ENCODE measurements around the gene AK8.
"Not testable (repeated sequence)": the region's sequence is repeated elsewhere in the genome, so short reads cannot be mapped to it uniquely, and the experiment has no call there.

The AK8 gene

GRCh38 chr9:132774886-132775285 lies 103.2 kb downstream of the AK8 start:
- DNase-seq (ENCODE audit: low read depth in 3 of 3, low spot score in 1 of 3), result no peak

- DNase-seq (ENCODE audit: low read depth in 3 of 3, low spot score in 1 of 3), result no peak
Observed at GRCh38 chr9:132773764-132774339, 104.2 kb downstream of the AK8 start.

GRCh38 chr9:132773093-132773492 lies 105.0 kb downstream of the AK8 start:
- DNase-seq (ENCODE audit: low read depth in 3 of 3, low spot score in 1 of 3), result no peak

DNA sequence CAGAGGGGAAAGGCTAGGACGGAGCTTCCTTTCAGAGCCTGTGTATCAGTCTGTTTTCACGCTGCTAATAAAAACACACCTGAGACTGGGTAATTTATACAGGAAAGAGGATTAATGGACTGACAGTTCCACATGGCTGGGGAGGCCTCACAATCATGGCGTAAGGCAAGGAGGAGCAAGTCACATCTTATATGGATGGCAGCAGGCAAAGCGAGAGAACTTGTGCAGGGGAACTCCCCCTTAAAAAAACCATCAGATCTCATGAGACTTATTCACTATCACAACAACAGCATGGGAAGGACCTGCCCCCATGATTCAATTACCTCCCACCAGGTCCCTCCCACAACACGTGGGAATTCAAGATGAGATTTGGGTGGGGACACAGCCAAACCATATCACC lies 106.3 kb downstream of the AK8 start:
- DNase-seq (ENCODE audit: low read depth in 3 of 3, low spot score in 1 of 3), result not testable (repeated sequence)

- no peak for DNase-seq (ENCODE audit: low read depth in 3 of 3, low spot score in 1 of 3)
Observed at GRCh38 chr9:132770770-132771310, 107.2 kb downstream of the AK8 start.

- DNase-seq (ENCODE audit: low read depth in 3 of 3, low spot score in 1 of 3), result peak; percentile 11 to 53 (median 40)
Observed at GRCh38 chr9:132769906-132770769, 107.9 kb downstream of the AK8 start.

DNA sequence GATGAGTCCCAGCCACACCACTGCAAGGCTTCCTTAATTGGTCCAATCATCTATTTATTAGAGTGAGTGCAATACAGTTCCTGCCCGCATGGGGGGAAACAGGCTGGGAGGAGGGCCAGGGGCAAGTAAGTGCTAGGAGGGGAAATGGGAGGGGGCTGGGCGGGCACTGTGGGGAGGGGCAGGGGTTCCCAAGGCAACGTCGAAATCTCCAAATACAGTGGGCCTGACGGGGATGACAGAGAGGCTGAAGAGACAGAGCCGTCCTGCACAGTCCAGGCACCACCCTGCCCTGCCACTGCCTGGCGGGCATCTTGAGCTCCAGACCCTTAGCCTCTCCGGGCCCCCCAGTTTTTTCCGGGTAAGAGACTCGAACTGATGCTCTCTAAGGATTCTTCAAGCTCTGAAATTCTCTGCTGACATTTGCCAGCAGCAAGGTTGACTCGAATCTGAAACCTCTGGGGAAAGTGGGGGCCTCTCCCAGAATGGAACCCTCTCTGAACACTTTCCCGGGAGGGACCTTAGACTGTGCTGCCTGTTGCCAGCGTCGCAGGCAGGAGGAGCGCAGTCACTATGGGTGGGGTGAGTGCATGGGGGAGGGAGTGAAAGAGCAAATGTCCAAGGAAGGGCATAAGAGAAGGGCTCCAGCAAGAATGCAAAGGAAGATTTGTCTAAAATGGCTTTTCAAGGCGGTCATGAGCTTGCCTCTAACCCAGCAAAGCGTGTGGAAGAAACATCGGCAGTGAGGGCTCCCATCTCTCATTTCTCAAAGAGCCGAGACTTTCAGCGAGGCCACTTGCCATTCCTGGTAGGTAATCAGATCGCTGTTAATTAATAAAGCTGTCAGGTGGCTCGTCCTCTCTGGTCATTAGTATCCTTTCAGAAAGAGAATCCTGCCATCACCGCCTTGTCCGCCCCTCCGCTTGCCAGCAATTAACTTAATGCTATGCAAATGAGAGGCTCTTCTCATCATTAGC lies 108.9 kb downstream of the AK8 start:
- peak; percentile 19 to 39 (median 35) for DNase-seq (ENCODE audit: low read depth in 3 of 3, low spot score in 1 of 3)

GRCh38 chr9:132763574-132763973 lies 114.5 kb downstream of the AK8 start:
- DNase-seq (ENCODE audit: low read depth in 3 of 3, low spot score in 1 of 3), result no peak

GRCh38 chr9:132762896-132763295 lies 115.2 kb downstream of the AK8 start:
- no peak for DNase-seq (ENCODE audit: low read depth in 3 of 3, low spot score in 1 of 3)

- no peak for DNase-seq (ENCODE audit: low read depth in 3 of 3, low spot score in 1 of 3)
Observed at GRCh38 chr9:132761602-132762001, 116.5 kb downstream of the AK8 start.

- no peak for DNase-seq (ENCODE audit: low read depth in 3 of 3, low spot score in 1 of 3)
Observed at GRCh38 chr9:132760057-132760456, 118.0 kb downstream of the AK8 start.

- no peak for DNase-seq (ENCODE audit: low read depth in 3 of 3, low spot score in 1 of 3)
Observed at GRCh38 chr9:132757016-132757415, 121.1 kb downstream of the AK8 start.

- DNase-seq (ENCODE audit: low read depth in 3 of 3, low spot score in 1 of 3), result no peak
Observed at GRCh38 chr9:132756214-132756845, 121.8 kb downstream of the AK8 start.

DNA sequence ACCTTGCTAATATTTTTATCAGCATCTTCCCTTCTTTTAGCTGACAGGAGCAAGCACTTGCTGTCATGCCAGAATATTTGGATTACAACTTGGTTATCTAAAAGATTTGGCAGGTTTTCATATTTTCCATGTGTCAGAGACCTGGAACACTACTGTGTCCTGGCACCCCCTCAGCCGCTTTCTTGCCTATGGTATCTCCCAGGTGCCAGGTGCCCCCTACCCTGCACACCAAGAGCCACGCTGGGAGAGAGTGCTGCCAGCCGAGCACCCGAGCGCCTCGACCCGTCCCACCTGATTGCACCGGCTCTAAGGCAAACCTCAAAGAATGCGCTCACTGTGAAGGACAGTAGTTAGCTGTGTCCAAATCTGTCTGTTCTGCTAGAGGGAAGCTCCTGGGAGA lies 123.0 kb downstream of the AK8 start:
- no peak for DNase-seq (ENCODE audit: low read depth in 3 of 3, low spot score in 1 of 3)

- DNase-seq (ENCODE audit: low read depth in 3 of 3, low spot score in 1 of 3), result no peak
Observed at GRCh38 chr9:132754236-132754635, 123.8 kb downstream of the AK8 start.

DNA sequence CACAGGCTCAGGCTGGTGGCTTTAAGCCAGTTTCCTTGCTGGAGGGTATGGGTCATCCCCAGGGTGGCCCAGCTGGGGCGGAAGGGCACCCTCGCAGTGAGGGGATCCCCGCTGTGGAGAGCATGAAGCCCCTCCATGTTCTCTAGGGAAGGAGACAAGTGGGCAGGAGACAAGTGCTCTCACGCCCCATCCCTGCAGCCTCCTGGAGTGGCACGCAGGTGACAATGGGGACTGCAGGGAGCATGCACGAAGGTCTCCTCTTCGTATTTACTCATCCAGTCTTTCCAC lies 124.5 kb downstream of the AK8 start:
- DNase-seq (ENCODE audit: low read depth in 3 of 3, low spot score in 1 of 3), result no peak

DNA sequence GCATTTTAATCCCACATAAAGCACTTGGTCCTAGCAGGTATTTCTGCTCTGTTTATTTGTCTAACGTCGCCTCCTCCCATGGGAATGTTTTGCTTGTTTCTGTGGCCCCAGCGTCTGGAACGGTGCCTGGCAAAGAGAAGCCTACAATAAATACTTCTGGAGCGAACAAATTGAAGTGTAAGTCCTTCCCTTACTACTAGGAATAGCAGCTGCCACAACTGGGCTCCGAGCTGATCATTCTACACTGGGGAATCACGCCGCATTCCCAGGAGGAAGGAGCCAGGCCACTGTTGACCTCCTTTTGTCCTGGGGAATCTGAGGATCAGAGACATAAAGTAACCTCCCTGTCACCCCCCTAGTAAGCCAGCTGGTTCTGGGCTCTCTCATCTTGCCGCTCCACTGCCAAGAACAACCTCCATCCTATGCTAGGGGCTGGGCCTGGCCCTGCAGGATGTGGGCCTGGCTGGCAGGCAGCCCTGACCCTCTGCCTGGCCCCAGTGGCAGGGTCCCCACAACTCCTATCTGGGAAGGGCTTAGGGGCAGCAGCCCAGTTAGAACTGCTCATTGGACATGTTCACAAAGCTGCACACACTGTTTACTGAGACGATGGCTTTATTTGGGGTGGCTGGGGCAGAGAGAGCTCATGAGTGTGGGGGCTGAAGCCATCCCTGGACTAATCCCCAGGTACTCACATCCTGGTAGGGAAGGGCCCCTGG lies 125.0 kb downstream of the AK8 start:
- no peak for DNase-seq (ENCODE audit: low read depth in 3 of 3, low spot score in 1 of 3)

- no peak for DNase-seq (ENCODE audit: low read depth in 3 of 3, low spot score in 1 of 3)
Observed at GRCh38 chr9:132750668-132751067, 127.4 kb downstream of the AK8 start.

GRCh38 chr9:132749306-132749705 lies 128.8 kb downstream of the AK8 start:
- DNase-seq (ENCODE audit: low read depth in 3 of 3, low spot score in 1 of 3), result no peak

DNA sequence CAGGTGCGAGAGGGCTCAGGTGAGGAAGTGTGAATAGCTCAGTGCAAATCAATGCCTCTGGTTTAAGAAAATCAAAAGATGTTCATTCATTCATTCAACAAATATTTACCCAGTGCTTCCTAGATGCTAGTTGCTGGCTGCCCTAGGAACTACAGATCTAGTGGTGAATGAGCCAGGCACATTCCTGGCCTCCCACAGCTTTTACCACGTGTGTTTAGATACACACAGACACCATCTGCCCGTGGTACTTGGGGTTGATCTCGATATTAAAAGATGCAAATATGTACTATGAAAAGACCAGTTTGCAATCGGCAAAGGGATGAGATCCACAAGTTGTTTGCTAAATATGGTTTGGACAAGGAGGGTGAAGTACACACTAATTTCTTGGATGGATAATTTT lies 129.6 kb downstream of the AK8 start:
- DNase-seq (ENCODE audit: low read depth in 3 of 3, low spot score in 1 of 3), result no peak

All from stimulated activated CD4-positive, alpha-beta T cell treated with anti-CD3 and anti-CD28 coated beads, TNF-alpha, amount 100 ng/mL, for 1 hour (primary cell).